ENCODE measurements around the gene AMN1. TPM values are rescaled to one million over a fixed set of nuclear protein-coding genes. Genes with fewer than 3 reads are reported as not detected.

Gene AMN1
- total and polyA plus RNA-seq, 2 of the 4 experiments (the other 2 are of a cell fraction): 3.4 to 5.2 TPM

DNA sequence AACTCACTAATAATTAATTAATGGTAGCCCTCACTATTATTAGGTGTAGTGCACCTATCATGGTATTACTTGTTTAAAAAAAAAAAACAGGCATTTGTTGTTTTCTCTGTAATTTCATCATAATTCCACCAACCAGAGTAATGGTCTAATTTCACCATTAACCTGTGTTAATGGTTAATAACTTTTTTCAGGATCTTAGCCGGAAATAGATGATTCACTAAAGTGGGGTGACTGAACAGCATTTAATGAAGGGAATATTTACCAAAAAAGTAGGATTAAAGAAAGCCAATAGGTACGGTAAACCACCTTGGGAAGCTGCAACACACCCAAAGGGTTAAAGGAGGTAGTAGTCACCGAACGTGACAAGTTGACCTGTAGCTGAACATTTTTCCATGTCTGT, 56.3 kb downstream of the AMN1 start:
- H4K20me1 ChIP-seq (ENCODE audit: insufficient read depth, low read length): no peaks in the 10 kb centered on the region
- H3K56ac ChIP-seq (ENCODE audit: extremely low read depth, insufficient read depth, low read length): no peak overlapping the region
- H3K36me3 ChIP-seq (ENCODE audit: control insufficient read depth, insufficient read depth, low read length): no peaks in the 10 kb centered on the region
- H3K4ac ChIP-seq (ENCODE audit: low read depth, low read length): no peak overlapping the region
- no peak overlapping the region for H4K5ac ChIP-seq (ENCODE audit: low read depth, low read length)
- no CpG with 5 or more reads among the region's 4 CpGs for WGBS, 2 experiments (ENCODE audit: extremely low coverage in 2 of 2, insufficient read length in 1 of 2)
- in situ Hi-C loops (cut with MboI; ENCODE audit: low sequenced_read_pairs): loop anchor here (25.0 kb wide), 2 partner anchors 390 to 1015 kb away; partner anchors contain the start of gene DNM1L
- DNase-seq (no peak), ATAC-seq (ENCODE audit: low read depth) (no peak)
- H3K14ac ChIP-seq (replicated peaks; ENCODE audit: low read depth, low read length): no peak overlapping the region
- intact Hi-C loops (cut with micrococcal nuclease): no loop called here
- no peak overlapping the region for H2BK15ac ChIP-seq (ENCODE audit: low read depth, low read length)
- H3K9me1 ChIP-seq (ENCODE audit: insufficient read depth, low read length): no peaks in the 10 kb centered on the region
- no peak overlapping the region for H3K4me3 ChIP-seq (ENCODE audit: insufficient read depth, low read depth, low read length)
- no peak overlapping the region for H3K4me2 ChIP-seq (ENCODE audit: low read depth, low read length)
- dilution Hi-C loops (cut with HindIII; ENCODE audit: low sequenced_read_pairs, unreplicated experiment): no loop called here
- no peak overlapping the region for H2AK9ac ChIP-seq (replicated peaks; ENCODE audit: low read depth, low read length, poor library complexity)
- H3K9ac ChIP-seq (ENCODE audit: low read depth, low read length): no peak overlapping the region
- H3K18ac ChIP-seq (ENCODE audit: low read depth, low read length): no peak overlapping the region
- no peak overlapping the region for H2AFZ ChIP-seq (replicated peaks; ENCODE audit: low read length, poor library complexity)
- BruUV-seq (replicated peaks): no TSS peak
- no peak overlapping the region for H4K91ac ChIP-seq (ENCODE audit: insufficient read depth, low read depth, low read length)
- no peak overlapping the region for H2BK5ac ChIP-seq (ENCODE audit: low read depth, low read length, poor library complexity, severe bottlenecking)
- H4K8ac ChIP-seq (ENCODE audit: low read depth in 2 of 2, low read length in 2 of 2): no peak overlapping the region
- peaks cover 6% of the 10 kb centered on the region for H3K9me3 ChIP-seq (ENCODE audit: control insufficient read depth, insufficient read depth, low read length)
- H3K23ac ChIP-seq (ENCODE audit: low read depth, low read length): no peak overlapping the region
- TF ChIP-seq, protein P1, sequence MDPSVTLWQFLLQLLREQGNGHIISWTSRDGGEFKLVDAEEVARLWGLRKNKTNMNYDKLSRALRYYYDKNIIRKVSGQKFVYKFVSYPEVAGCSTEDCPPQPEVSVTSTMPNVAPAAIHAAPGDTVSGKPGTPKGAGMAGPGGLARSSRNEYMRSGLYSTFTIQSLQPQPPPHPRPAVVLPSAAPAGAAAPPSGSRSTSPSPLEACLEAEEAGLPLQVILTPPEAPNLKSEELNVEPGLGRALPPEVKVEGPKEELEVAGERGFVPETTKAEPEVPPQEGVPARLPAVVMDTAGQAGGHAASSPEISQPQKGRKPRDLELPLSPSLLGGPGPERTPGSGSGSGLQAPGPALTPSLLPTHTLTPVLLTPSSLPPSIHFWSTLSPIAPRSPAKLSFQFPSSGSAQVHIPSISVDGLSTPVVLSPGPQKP (IDR thresholded peaks at IDR 0.05; ENCODE audit: borderline replicate concordance, low read depth, low read length): no peak
- TF ChIP-seq, protein P2, sequence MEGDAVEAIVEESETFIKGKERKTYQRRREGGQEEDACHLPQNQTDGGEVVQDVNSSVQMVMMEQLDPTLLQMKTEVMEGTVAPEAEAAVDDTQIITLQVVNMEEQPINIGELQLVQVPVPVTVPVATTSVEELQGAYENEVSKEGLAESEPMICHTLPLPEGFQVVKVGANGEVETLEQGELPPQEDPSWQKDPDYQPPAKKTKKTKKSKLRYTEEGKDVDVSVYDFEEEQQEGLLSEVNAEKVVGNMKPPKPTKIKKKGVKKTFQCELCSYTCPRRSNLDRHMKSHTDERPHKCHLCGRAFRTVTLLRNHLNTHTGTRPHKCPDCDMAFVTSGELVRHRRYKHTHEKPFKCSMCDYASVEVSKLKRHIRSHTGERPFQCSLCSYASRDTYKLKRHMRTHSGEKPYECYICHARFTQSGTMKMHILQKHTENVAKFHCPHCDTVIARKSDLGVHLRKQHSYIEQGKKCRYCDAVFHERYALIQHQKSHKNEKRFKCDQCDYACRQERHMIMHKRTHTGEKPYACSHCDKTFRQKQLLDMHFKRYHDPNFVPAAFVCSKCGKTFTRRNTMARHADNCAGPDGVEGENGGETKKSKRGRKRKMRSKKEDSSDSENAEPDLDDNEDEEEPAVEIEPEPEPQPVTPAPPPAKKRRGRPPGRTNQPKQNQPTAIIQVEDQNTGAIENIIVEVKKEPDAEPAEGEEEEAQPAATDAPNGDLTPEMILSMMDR (conservative IDR thresholded peaks at IDR 0.05; ENCODE audit: low read depth, low read length): no peak
- no peak for TF ChIP-seq FOS (IDR thresholded peaks at IDR 0.05; ENCODE audit: low read depth, low read length)
- no peak for TF ChIP-seq MXI1 (IDR thresholded peaks at IDR 0.05; ENCODE audit: borderline replicate concordance, low read depth, low read length)
- no peak for TF ChIP-seq MAFK (IDR thresholded peaks at IDR 0.05; ENCODE audit: low read depth, low read length)
- no peak for TF ChIP-seq BHLHE40 (IDR thresholded peaks at IDR 0.05; ENCODE audit: low read depth, low read length)
- TF ChIP-seq, protein P3, sequence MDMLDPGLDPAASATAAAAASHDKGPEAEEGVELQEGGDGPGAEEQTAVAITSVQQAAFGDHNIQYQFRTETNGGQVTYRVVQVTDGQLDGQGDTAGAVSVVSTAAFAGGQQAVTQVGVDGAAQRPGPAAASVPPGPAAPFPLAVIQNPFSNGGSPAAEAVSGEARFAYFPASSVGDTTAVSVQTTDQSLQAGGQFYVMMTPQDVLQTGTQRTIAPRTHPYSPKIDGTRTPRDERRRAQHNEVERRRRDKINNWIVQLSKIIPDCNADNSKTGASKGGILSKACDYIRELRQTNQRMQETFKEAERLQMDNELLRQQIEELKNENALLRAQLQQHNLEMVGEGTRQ (IDR thresholded peaks at IDR 0.05; ENCODE audit: low read depth, low read length): no peak
- no peak for TF ChIP-seq RAD21 (IDR thresholded peaks at IDR 0.05; ENCODE audit: low read length)
- TF ChIP-seq CHD1 (IDR thresholded peaks at IDR 0.05; ENCODE audit: low read depth, low read length): no peak
- no peak for TF ChIP-seq POLR2A (IDR thresholded peaks at IDR 0.05; ENCODE audit: low read depth, low read length)
- TF ChIP-seq NFE2L2 (IDR thresholded peaks at IDR 0.05; ENCODE audit: low read depth, low read length): no peak
- TF ChIP-seq RFX5 (IDR thresholded peaks at IDR 0.05; ENCODE audit: low read depth, low read length): no peak
- TF ChIP-seq MAZ (IDR thresholded peaks at IDR 0.05; ENCODE audit: borderline replicate concordance, low read depth, low read length): no peak
- TF ChIP-seq SMC3 (IDR thresholded peaks at IDR 0.05; ENCODE audit: low read depth, low read length): no peak
- no peak for TF ChIP-seq RCOR1 (IDR thresholded peaks at IDR 0.05; ENCODE audit: insufficient replicate concordance, low read length)
- no peak for TF ChIP-seq CEBPB (IDR thresholded peaks at IDR 0.05; ENCODE audit: low read depth, low read length)
- H3K27ac ChIP-seq (ENCODE audit: insufficient read depth, low read length): no peak overlapping the region
- H3K4me1 ChIP-seq (ENCODE audit: control insufficient read depth, insufficient read depth, low read length): no peaks in the 10 kb centered on the region
- POLR2A ChIA-PET (ENCODE audit: unreplicated experiment): no interaction called here
- H3K79me1 ChIP-seq (ENCODE audit: low read depth in 1 of 2, low read length in 2 of 2): no peaks in the 10 kb centered on the region
- CTCF ChIA-PET: interaction anchor here (1.3 kb wide), 1 partner anchor 11 kb away, joined by 5 read pairs; no protein-coding TSS in a partner anchor
- H2AK5ac ChIP-seq (ENCODE audit: low read depth, low read length): no peak overlapping the region
- no peak overlapping the region for H2BK20ac ChIP-seq (ENCODE audit: low read depth, low read length)
- H2BK120ac ChIP-seq (ENCODE audit: low read depth, low read length): no peak overlapping the region
- H3K27me3 ChIP-seq (ENCODE audit: control insufficient read depth, insufficient read depth, low read length): no peaks in the 10 kb centered on the region
